ENCODE data around the gene SLIT1.

Gene SLIT1

GRCh38 chr10:97200616-97201015, 14.9 kb upstream of the SLIT1 start:
- DNase-seq (ENCODE audit: low read depth) = no peak

DNA sequence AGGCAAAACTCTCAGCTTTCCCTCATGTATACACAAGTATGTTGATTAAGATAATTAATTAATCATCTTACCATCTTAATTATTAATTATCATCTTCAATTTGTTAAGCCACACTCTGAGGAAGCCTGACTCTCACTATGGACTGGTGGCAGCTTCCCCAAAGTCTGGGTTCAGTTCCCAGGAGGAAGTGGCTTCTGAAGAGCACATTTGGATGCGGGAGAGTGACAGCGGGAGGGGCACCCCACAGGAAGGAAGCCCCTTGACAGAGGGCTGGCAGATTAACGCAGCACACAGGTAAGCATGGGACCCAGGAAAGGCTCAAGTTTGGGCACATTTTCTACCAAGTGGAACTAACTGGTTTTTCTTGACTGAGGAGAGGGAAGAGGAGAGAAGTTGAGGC, 13.4 kb upstream of the SLIT1 start:
- no peak for DNase-seq (ENCODE audit: low read depth)

DNA sequence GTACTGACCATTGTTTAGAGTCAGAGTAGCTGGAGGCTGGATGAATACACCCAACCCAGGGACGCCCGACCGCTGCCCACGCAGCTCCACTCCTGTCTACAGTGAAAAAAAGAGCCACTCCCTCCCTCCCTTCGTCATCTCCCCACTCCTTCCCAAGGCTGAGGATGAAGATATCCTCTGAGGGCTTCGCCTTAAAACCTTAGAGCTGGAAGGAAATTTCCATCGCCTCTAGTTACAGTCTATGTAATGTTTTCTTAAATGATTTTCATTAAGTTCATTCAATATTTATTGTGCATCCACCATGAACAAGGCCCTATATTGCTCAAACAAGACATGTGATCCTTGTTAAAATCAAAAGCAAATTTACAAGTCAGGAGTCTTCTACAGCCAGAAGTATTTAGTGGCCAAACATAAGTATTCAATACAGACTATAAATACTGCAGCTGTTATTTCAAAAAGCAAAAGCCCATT, 11.3 kb upstream of the SLIT1 start:
- no peak for DNase-seq (ENCODE audit: low read depth)

DNA sequence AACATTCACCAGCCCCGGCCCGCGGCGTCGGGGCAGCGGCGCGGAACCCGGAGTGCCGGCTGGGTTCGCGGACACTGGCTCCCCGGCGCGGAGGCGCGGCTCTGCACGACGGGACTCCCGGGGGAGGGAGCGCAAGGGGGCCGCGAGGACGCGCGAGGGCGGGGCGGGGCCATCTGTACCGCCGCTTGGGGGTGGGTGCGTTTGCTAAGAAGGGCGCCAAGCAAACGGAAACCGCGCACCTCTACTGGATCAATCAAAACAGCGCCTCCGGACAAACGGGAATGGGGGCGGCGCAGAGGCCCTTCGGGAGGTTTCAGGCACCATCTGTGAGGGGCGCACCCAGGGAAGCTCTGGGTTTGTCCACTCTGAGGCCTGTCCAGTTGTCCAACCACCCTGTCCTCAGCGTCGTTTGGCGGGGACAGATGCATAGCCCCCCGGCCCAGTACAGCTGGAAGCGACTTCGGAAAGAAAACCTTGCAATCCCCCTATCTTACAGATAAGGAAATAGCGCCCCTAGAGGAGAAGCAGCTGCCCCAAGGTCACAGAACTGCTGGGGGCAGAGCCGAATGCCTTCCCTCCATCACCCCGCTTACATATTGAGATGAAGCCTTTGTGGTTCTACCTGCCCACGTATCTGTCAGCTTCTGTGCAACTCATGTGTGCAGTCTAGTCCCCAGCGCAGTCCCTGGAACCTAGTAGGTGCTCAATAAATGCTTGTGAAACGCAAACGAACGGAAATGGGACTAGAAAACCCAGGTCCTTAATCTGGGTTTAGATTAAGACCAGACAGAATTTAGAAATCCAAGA, 10.7 kb upstream of the SLIT1 start:
- DNase-seq (ENCODE audit: low read depth) = peak; percentile 40

- no peak for DNase-seq (ENCODE audit: low read depth)
Observed at GRCh38 chr10:97195706-97196222, 10.0 kb upstream of the SLIT1 start.

GRCh38 chr10:97192952-97193435, 7.2 kb upstream of the SLIT1 start:
- no peak for DNase-seq (ENCODE audit: low read depth)

- no peak for DNase-seq (ENCODE audit: low read depth)
Observed at GRCh38 chr10:97190450-97190849, 4.7 kb upstream of the SLIT1 start.

DNA sequence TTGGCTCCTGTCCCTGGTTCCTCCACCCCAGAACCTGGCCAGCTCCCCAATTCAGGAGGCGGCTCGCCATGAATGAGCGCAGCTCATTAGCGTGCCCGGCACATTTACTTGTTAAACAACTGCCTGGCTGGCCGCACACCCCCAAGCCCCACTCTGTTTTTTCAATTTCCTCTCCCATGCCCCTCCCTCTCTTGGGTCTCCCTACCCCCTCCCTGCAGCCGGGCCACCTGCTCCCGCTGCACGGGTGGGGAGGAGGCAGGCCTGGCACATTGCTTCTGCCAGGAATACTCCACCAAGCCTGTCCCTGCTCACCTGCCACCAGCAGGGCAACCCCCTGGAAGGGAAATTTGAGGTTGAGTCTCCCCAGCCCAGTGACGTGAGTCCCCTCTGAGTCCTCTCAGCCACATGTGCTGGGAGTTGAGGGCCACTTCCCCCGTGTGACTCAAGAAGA, 2.5 kb upstream of the SLIT1 start:
- DNase-seq (ENCODE audit: low read depth) = no peak

- DNase-seq (ENCODE audit: low read depth) = no peak
Observed at GRCh38 chr10:97186911-97187310, 1.2 kb upstream of the SLIT1 start.

DNA sequence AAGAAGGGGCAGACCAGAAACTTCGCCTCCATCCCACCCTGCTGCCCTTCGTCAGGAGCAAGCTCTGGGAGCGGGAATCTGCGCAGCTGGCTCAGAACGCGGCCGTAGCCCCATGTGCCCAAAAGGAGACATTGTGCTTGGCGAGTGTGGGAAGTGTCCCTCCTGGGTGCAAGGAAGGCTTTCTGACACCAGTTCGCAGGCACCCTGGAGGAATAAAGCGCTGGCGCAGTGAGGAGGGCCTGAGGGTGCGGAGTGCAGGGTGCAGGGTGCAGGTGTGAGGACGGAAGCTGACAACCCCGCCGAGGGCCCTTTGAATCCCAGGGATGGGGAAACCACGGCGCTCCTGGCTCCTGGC, 811 bp downstream of the SLIT1 start:
- DNase-seq (ENCODE audit: low read depth) = no peak

GRCh38 chr10:97183314-97183713, 2.4 kb downstream of the SLIT1 start:
- no peak for DNase-seq (ENCODE audit: low read depth)

DNA sequence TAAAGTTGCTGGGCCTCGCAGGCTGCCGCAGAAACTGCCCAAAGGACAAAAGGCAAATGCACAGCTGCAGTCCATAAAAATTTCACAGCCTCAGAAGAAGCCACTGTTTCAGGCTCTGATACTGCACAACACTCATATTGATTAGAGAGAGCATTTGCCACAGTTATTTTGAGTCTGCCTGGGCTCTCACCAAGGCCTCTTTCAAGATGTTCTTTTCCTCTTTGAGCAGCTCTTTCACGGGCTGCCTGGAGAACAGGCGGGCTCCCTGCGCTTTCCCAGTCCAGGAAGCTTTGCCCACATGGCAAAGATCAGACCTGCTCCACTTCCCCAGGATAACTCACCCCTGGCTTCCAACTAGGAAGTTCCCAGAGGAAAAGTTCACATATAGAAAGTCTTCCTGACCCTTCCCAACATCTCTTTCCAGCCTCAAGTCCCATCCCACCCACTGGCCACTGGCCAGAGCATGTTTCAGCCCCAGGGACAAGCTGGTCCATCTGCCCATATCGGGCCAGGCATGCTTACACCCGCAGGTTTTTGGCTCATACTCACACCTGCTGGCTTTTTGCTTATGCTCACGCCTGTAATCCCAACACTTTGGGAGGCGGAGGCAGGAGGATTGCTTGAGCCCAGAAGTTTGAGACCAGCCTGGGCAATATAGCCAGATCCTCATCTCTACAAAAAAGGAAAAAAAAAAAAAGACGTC, 3.3 kb downstream of the SLIT1 start:
- DNase-seq (ENCODE audit: low read depth) = no peak

DNA sequence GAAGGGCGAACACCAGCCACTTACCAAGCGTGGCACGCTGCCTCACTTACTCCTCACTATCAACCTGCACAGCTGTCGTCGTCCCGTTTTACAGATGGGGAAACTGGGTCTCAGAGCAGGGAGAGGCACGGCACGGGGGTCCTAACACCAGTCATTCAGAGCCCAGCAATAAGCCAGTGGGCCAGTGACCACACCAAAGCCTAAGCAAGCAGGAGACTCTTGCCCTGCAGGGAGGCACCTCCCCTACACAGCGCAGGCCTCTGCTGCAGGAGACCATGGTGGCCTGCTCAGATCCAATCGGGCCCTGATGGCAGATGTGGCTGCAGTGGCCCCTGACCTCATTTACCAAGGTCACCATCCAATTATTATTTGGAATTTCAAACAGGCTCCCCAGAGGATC, 4.8 kb downstream of the SLIT1 start:
- DNase-seq (ENCODE audit: low read depth) = no peak

- DNase-seq (ENCODE audit: low read depth) = no peak
Observed at GRCh38 chr10:97180363-97180755, 5.4 kb downstream of the SLIT1 start.

- DNase-seq (ENCODE audit: low read depth) = no peak
Observed at GRCh38 chr10:97179731-97180362, 5.9 kb downstream of the SLIT1 start.

DNA sequence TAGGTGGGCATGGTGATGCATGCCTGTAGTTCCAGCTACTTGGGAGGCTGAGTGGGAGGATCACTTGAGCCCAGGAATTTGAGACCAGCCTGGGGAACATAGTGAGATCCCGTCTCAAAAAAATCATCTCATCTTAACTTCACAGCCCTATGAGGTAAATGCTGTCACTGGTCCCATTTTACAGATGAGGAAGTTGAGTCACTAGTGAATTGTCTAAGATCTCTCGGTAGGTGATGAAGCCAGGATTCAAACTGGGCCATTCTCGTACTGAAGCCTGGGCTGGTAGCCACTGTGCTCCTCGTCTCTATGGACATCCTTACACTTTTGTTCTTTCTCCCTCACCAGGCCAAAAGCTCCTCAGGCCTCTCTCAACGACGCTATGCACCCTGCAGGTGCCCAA, 6.4 kb downstream of the SLIT1 start:
- no peak for DNase-seq (ENCODE audit: low read depth)

DNA sequence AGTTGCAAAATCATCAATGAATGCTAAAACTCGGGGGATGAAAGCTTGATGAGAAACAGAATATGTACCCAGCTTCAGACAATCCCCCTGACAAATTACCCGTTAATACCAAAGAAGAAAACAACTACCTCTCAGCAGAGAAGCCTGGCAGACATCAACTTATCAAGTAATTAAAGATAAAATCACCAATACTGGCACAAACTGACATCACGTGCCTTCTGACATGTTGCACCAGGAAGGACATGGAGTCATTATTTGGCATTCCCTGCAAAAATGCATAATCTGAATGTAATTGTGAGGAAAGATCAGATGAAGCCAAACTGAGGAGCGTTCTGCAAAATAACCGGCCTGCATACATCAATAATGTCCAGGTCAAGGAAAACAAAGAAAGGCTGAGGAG, 7.7 kb downstream of the SLIT1 start:
- DNase-seq (ENCODE audit: low read depth) = no peak

DNA sequence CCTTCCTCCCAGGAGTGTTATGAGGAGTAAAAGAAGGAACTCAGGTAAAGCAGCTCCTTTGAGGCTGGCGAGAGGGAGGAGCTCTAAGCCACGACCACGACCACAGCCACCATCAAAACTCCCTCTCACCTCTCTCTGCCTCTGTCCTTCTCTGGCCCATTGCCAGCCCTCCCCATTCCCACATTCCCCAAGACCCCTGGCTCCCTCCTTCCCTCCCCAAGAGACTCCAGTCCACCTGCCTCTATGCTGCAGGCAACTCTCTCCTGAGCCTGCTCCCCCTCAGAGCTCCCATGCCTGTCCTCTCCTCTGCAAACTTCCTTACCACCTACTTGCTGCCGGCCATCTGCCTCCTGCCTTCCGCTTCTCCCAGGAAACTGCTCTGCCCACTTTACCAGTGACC, 9.5 kb downstream of the SLIT1 start:
- no peak for DNase-seq (ENCODE audit: low read depth)

GRCh38 chr10:97175586-97175985, 10.2 kb downstream of the SLIT1 start:
- no peak for DNase-seq (ENCODE audit: low read depth)

GRCh38 chr10:97174941-97175340, 10.8 kb downstream of the SLIT1 start:
- no peak for DNase-seq (ENCODE audit: low read depth)

- no peak for DNase-seq (ENCODE audit: low read depth)
Observed at GRCh38 chr10:97174276-97174775, 11.4 kb downstream of the SLIT1 start.

- DNase-seq (ENCODE audit: low read depth) = no peak
Observed at GRCh38 chr10:97173036-97173435, 12.7 kb downstream of the SLIT1 start.

Data from T follicular helper cell (primary cell).